Erythroblast (primary cell): ENCODE measurements around the gene FHIP1A.
"Not testable (repeated sequence)": the region's sequence is repeated elsewhere in the genome, so short reads cannot be mapped to it uniquely, and the experiment has no call there.

Experiments used
- DNase-seq, 2 experiments: peaks; one replicate each; lab custom pipeline; 2025; lab: John Stamatoyannopoulos, UW
- GATA1 ChIP-seq: IDR thresholded peaks from 2 replicates; pipeline ENCODE4 v1.6.1; 2011; ENCODE audit warnings: low read depth, mild to moderate bottlenecking, control low read depth, low read length, moderate library complexity
- POLR2A ChIP-seq: IDR thresholded peaks from 2 replicates; pipeline ENCODE4 v1.6.1; 2011; ENCODE audit warnings: mild to moderate bottlenecking, low read length

The FHIP1A gene

GRCh38 chr4:151408630-151409469 lies at the start of gene FHIP1A:
TSS of gene FHIP1A (plus strand) at chr4:151409176. CDS start at chr4:151566260, 157,084 bp downstream.
- peak; percentile 28 to 39 for DNase-seq
- TF ChIP-seq GATA1 (no peak), POLR2A (no peak)

DNA sequence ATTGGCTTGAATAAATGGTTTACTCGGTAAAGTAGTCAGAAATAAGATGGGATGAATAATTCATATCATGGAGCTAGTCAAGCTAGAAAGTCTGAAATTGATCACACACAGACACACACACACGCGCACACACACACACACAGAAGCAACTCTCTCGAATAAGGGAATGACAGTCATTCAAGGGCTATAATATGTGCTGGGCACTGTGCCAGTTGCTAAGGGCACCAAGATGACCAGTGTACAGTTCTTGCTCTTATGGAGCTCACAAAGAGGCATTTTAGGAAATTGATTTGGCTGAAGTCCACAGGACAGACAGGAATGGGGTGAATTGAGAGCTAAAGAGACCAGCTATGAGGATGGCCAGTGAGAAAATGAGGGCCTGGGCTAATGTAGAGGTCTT lies 49.4 kb upstream of the FHIP1A start:
- TF ChIP-seq GATA1 (no peak), POLR2A (no peak)
- DNase-seq = no peak

DNA sequence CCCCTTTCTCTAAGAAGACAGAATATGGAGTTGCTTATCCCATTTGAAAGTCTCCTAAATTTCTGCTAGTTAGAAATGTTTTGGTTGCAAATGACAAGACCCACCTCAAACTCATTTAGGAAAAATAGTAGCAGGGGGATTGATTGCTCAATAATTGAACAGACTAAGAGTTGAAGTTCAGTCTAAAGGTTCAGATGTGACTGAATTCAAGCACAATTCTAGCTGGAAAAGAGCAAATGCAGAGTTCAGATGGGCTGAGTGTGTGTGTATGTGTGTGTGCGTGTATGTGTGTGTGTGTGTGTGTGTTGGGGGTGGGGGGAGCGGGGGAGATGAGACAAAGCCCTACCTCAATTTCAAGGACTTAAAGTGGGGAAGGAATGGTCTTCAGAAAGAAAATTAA lies 47.9 kb upstream of the FHIP1A start:
- DNase-seq = no peak
- TF ChIP-seq GATA1 = no peak

DNA sequence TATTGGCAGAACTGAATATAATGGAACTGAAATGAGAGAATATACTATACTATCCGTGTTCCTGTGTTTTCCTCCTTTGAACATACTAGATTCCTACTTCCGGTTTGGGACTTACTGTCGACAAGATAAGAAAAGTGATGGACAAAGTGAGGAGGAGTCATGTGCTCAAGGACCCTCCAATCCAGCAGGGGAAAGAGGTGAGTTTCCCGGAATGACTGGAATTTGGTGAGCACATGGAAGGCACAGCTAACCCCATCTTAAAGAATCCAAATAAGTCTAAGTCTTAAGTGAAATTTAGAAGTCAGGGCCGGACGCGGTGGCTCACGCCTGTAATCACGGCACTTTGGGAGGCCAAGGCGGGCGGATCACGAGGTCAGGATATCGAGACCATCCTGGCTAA lies 47.0 kb upstream of the FHIP1A start:
- no peak for TF ChIP-seq GATA1
- no peak for TF ChIP-seq POLR2A
- DNase-seq = no peak

DNA sequence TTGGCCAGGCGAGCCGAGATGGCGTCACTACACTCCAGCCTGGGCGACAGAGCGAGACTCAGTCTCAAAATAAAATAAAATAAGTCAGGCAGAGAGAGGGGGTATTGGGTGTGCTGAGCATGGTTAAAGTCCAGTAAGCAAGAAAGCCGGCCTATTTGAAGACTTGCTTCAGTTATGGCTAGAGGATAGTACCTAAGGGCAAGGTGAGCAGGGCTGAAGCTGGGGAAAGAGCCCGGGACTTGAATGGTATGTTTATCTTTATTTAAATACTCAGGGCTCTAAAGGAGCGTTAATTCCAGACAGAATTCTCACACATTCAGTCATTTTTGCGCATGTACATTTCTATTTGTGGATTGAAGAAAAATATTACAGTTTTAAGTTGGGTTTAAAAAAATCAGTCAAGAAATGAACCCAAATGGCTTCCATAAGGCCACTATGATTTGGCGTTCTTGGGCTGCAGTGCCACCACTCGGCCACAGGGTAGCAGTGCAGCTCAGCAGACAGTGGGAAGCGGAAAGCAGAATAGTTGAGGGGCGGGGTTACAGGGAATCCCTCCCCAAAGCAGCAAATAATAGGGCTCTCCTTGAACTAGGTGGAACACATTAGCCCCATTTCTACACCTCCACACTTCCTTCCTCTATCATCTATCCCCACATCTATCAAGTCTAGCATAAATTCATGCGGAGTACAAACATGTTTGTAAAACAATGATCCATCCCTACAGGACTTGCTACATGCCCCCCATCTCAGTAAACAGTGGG lies 46.4 kb upstream of the FHIP1A start:
- peak; percentile 76 to 84 for DNase-seq
- TF ChIP-seq POLR2A (no peak), GATA1 (no peak)

DNA sequence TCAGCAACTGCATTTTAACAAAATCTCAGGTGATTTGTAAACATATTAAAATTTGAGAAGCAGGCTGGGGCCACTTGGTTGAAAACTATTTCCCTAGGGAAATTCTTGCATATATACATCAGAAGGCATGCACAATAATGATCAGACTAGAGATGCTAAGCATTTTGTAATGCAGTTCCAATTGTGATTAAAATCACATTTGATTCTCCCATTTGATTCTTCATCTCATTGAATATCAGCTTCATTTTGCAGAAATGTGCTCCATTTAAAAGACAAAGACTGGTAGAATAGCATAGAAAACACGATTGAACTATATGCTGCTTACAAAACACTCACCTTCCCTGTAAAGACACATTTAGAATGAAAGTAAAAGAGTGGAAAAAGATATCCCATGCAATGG lies 32.4 kb upstream of the FHIP1A start:
- DNase-seq = no peak
- TF ChIP-seq POLR2A = no peak

DNA sequence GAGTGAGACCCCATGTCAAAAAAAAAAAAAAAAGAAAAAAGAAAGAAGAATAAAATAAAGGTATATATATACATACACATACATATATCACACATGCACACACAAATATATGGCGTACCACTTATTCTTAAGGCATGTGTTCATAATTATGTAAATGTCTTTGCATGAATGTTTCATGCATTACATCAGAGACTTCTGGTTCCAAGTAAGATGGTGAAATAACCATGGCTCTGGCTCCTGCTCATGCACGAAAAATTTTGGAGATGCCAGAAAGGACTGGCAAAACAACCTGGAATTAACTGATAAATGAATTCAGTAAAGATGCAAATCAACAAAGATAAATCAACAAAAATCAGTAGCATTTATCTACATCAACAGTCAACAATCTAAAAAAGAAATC lies 19.7 kb upstream of the FHIP1A start:
- no peak for TF ChIP-seq POLR2A
- no peak for TF ChIP-seq GATA1
- no peak for DNase-seq

- not testable (repeated sequence) for DNase-seq
These were observed 19.2 kb upstream of the FHIP1A start for GRCh38 chr4:151389799-151390198.

DNA sequence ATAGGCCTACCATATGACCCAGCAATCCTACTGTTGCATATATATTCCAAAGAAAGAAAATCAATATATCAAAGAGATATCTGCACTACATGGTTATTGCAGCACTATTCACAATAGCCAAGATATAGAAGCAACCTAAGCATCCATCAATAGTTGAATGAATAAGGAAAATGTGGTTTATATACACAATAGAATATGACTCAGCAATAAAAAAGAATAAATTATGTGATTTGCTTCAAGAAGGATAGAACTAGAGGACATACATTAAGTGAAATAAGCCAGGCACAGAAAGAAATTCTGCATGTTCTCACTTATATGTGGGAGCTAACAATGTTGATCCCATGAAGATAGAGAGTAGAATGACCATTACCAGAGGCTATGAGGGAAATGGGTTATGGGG lies 13.1 kb upstream of the FHIP1A start:
- TF ChIP-seq POLR2A = no peak

GRCh38 chr4:151400343-151400742 lies 8.6 kb upstream of the FHIP1A start:
- TF ChIP-seq POLR2A (no peak), GATA1 (no peak)
- DNase-seq = no peak

More for the DNA sequence above, 13.1 kb upstream of the FHIP1A start:
- DNase-seq = no peak

- no peak for DNase-seq
- TF ChIP-seq POLR2A (no peak), GATA1 (no peak)
These were observed 7.2 kb upstream of the FHIP1A start for GRCh38 chr4:151401739-151402138.

GRCh38 chr4:151402145-151402865 lies 6.7 kb upstream of the FHIP1A start:
- no peak for DNase-seq
- TF ChIP-seq POLR2A = no peak
- no peak for TF ChIP-seq GATA1

DNA sequence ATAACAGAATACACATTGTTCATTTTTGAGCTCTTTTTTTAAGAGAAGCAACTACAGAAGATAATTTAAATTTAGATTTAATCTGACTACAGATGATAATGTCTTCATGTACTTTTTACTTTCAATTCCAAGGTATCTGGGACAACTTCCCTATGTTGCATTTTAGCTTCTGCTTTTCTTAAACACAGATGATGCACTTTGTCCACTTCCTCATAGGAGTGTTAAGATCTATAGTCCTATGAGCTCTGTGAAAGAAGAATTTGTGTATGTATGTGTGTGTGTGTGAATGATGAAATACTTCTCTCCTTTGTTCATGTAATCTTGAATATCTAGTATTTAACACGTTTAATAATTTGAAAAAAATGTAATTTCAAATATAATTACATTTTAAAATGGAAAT lies 5.3 kb upstream of the FHIP1A start:
- TF ChIP-seq GATA1 = no peak
- TF ChIP-seq POLR2A = no peak
- no peak for DNase-seq

- DNase-seq = not testable (repeated sequence)
These were observed 4.2 kb upstream of the FHIP1A start for GRCh38 chr4:151404802-151405201.
